Muscle layer of colon (tissue), 2 donors: ENCODE results near the gene ASPHD2.
"Not testable (repeated sequence)": the region's sequence is repeated elsewhere in the genome, so short reads cannot be mapped to it uniquely, and the experiment has no call there.

Source experiments
- H3K27ac ChIP-seq: one replicate; pipeline ENCODE4 v1.7.0; 2013; ENCODE audit warnings: low read depth, mild to moderate bottlenecking, low read length, moderate library complexity
- H3K27me3 ChIP-seq, 2 donors: one replicate each; pipeline ENCODE4 v1.7.0; 2013; ENCODE audit warnings: low read length in 2 of 2, mild to moderate bottlenecking in 2 of 2; ENCODE audit not compliant: insufficient read depth in 2 of 2, control insufficient read depth in 1 of 2
- H3K36me3 ChIP-seq: one replicate; pipeline ENCODE4 v1.7.0; 2013; ENCODE audit warnings: mild to moderate bottlenecking, low read length; ENCODE audit not compliant: insufficient read depth
- H3K4me1 ChIP-seq: one replicate; pipeline ENCODE4 v1.7.0; 2013; ENCODE audit warnings: mild to moderate bottlenecking, low read length; ENCODE audit not compliant: insufficient read depth
- H3K4me3 ChIP-seq, 2 donors: one replicate each; pipeline ENCODE4 v1.7.0; 2013; ENCODE audit warnings: low read length in 2 of 2, low read depth in 1 of 2, mild to moderate bottlenecking in 1 of 2, moderate library complexity in 1 of 2
- H3K9ac ChIP-seq: one replicate; pipeline ENCODE4 v1.7.0; 2013; ENCODE audit warnings: low read length
- H3K9me3 ChIP-seq: one replicate; pipeline ENCODE4 v1.7.0; 2013; ENCODE audit warnings: mild to moderate bottlenecking, low read length
- donor health status: abdominal sarcoma.
- donor health status: Adenocarcinoma of cecum.

The ASPHD2 gene

DNA sequence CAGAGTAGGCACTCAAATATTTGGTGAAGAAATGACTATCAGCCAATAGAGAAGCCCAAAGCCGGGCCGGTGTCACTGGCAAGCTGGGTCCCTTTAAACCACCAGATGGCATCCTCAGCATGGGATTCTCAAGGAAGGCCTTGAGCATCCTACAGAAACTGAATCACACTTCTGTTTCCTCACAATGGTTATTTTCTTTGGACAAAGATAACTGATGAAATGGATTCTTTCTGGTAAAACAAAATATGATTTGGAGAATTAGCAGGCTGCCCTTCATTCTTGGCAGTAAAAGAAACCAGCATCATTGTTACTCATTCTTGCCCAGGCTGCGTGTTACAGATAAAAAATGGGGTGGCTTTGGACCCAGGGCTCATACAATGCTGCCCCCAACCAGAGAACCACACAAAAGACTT lies 30.3 kb upstream of the ASPHD2 start:
- no peaks in the 10 kb centered on the region for H3K36me3 ChIP-seq
- no peaks in the 10 kb centered on the region for H3K27me3 ChIP-seq
- H3K9me3 ChIP-seq = no peaks in the 10 kb centered on the region
- no peak overlapping the region for H3K4me3 ChIP-seq
- H3K9ac ChIP-seq = no peak overlapping the region
- no peaks in the 10 kb centered on the region for H3K4me1 ChIP-seq
- no peak overlapping the region for H3K27ac ChIP-seq

DNA sequence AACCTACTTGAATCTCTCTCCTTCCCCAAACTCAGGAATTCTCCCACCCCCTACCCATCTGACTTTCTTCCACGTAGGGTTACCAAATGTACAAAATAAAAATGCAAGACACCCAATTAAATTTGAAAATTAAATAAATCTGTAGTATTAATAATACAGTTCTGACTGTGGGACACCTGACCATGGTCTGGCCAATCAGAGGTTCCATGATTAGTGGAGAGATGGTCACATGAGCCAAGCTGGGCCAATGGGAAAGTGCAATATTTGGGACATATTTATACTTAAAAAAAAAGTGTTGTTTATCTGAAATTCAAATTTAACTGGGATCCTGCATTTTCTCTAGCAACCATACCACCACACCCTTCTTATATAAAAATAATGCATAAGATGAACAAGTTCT lies 29.8 kb upstream of the ASPHD2 start:
- no peak overlapping the region for H3K27ac ChIP-seq
- no peaks in the 10 kb centered on the region for H3K36me3 ChIP-seq
- no peaks in the 10 kb centered on the region for H3K27me3 ChIP-seq
- no peak overlapping the region for H3K9ac ChIP-seq
- H3K9me3 ChIP-seq = no peaks in the 10 kb centered on the region
- no peak overlapping the region for H3K4me3 ChIP-seq
- no peaks in the 10 kb centered on the region for H3K4me1 ChIP-seq

DNA sequence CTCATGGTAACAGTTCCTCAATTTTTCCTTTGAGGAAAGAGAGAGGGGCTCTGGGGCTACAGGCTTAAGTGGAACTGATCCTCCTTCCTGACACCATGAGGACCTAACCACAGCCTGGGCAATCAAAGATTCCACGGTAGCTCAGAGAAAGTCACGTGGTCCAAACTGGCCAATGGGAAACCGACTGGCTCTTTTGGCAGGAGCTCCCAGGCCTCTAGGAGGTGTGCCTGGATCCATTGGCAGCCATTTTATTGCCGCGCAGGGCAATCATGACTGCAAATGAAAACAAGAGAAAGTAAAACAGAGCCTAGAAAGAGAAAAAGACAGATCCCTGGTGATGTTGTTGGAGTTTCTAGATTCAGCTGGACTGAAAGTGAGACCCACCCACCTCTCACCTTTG lies 27.3 kb upstream of the ASPHD2 start:
- H3K27me3 ChIP-seq = peaks cover 0 to 3% of the 10 kb centered on the region in 2 donors
- no peaks in the 10 kb centered on the region for H3K9me3 ChIP-seq
- H3K36me3 ChIP-seq = no peaks in the 10 kb centered on the region
- no peak overlapping the region for H3K27ac ChIP-seq
- H3K4me1 ChIP-seq = no peaks in the 10 kb centered on the region
- H3K4me3 ChIP-seq = no peak overlapping the region
- no peak overlapping the region for H3K9ac ChIP-seq

DNA sequence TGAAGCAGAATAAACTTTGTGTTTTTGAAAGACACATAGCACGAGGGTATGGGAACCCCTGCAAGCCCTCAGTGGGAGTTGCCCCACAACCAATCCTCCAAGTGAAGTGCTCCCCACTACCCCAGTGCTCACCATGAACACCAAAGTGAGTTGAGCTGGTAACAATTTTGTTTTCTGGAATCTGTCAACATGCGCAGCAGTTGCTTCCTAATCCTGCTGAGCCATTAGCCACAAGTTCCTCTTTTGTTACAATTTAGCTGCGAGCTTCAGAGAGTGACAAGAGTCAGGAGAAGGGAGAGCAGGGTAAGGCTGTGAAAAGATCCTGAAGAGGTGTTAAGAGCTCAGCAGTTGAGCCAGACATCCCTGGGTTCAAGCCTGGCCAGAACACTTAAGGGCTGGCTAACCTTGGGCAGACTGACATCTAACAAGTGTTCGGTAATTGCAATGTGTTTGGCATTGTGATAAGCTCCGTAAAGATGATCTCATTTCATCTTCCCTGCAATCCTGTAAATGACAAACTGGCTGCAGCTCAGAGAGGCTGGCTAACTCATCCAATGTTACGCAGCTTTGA lies 24.1 kb upstream of the ASPHD2 start:
- no peaks in the 10 kb centered on the region for H3K36me3 ChIP-seq
- no peaks in the 10 kb centered on the region for H3K4me1 ChIP-seq
- no peak overlapping the region for H3K9ac ChIP-seq
- H3K9me3 ChIP-seq = no peaks in the 10 kb centered on the region
- H3K27ac ChIP-seq = no peak overlapping the region
- peaks cover 0 to 3% of the 10 kb centered on the region in 2 donors for H3K27me3 ChIP-seq
- H3K4me3 ChIP-seq = no peak overlapping the region

DNA sequence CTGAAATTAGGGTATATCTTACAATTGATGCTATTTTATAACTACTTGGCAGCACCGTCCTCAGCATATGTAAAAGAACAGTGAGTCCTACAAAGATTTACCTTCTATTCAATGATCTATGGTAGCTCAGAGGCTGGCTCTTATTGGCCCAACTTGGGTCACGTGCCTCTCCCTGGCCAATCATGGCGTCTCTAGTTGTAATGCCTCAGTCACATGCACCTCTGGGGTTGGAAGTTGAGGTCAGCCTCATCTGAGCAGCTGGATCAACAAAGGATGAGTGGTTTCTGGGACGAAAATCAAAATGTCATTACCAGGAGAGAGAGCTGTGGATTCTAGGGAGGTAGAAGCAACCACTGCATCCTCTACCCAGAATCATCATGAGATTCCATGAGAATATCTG lies 22.9 kb upstream of the ASPHD2 start:
- no peaks in the 10 kb centered on the region for H3K36me3 ChIP-seq
- H3K9ac ChIP-seq = no peak overlapping the region
- no peaks in the 10 kb centered on the region for H3K4me1 ChIP-seq
- no peak overlapping the region for H3K27ac ChIP-seq
- H3K9me3 ChIP-seq = no peaks in the 10 kb centered on the region
- H3K27me3 ChIP-seq = peaks cover 0 to 3% of the 10 kb centered on the region in 2 donors
- no peak overlapping the region for H3K4me3 ChIP-seq

DNA sequence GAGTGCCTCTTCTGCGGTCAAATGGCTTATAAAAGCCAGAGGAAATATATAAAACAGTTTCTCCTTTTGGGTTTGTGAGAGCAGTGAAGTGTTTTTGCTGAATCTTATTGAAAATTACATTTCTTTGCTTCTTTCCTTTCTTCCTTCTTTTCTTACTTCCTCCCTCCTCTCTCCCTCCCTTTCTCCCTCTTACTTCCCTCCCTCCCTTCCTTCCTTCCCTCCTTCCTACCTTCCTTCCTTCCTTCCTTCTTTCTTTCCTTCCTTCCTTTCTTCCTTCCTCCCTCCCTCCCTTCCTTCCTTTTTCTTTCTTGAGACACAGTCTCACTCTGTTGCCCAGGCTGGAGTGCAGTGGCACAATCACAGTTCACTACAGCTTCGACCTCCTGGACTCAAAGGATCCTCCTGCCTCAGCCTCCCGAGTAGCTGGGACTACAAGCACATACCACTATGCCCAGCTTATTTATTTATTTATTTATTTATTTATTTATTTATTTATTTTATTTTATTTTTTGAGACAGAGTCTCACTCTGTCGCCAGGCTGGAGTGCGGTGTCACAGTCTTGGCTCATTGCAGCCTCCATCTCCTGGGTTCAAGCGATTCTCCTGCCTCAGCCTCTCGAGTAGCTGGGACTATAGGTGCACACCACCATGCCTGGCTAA lies 20.4 kb upstream of the ASPHD2 start:
- not testable (repeated sequence) for H3K27me3 ChIP-seq

DNA sequence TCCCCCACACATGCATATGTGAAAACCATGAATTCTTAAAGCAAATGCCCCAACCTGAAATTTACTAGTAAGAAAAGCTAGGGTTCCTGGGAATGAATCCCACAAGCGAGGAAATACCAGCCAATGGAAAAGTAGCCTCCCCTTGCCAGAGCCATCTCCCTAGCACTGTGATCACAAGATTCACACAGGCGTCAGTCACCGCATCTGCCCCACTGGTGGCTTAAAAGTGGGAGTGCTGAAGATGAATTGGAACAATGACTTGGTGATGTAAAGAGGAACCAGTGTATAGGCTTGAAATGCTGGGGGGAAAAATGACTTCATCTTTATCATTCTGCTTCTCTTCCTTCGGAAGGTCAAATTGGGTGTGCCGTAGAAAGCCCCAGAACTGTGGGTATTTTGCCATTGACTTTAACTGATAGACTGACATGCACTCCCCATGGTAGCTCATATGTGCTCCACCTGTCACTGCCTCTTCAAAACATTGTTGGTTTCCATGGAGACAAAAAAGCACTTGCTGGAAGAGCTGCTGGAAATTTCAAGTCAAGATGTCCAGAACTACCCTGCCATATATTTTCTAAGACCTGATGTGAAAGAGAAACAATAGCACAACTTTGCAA lies 19.2 kb upstream of the ASPHD2 start:
- Histone ChIP-seq H3K27me3 (peaks cover 0 to 3% of the 10 kb centered on the region in 2 donors), H3K4me3 (no peak overlapping the region), H3K36me3 (no peaks in the 10 kb centered on the region), H3K27ac (no peak overlapping the region), H3K9me3 (no peaks in the 10 kb centered on the region), H3K4me1 (no peaks in the 10 kb centered on the region), H3K9ac (no peak overlapping the region)

More for the DNA sequence above, 20.4 kb upstream of the ASPHD2 start:
- not testable (repeated sequence) for H3K4me3 ChIP-seq, H3K9me3 ChIP-seq, H3K27ac ChIP-seq, H3K9ac ChIP-seq, H3K4me1 ChIP-seq, H3K36me3 ChIP-seq

DNA sequence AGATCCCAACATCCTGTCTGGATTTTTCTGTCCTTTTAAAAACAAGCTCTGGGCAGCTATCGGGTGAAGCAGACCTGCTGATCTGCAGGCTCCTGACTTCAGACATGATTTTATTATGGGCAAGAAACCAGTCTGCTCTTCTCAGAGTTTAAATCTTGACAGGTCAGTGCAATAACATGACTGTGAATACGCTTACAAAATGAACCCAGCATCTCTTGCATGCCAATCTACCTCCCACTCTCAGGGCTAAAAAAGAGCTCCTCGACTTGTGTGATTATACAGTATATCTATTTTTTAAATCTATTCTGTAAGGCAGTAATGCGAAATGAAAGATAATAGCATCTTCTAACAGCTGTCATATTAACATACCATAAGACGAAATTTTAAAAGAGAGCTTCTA lies 18.7 kb upstream of the ASPHD2 start:
- Histone ChIP-seq H3K27ac (no peak overlapping the region), H3K9ac (no peak overlapping the region), H3K27me3 (peaks cover 0 to 3% of the 10 kb centered on the region in 2 donors), H3K36me3 (no peaks in the 10 kb centered on the region), H3K4me3 (no peak overlapping the region), H3K4me1 (no peaks in the 10 kb centered on the region), H3K9me3 (no peaks in the 10 kb centered on the region)

DNA sequence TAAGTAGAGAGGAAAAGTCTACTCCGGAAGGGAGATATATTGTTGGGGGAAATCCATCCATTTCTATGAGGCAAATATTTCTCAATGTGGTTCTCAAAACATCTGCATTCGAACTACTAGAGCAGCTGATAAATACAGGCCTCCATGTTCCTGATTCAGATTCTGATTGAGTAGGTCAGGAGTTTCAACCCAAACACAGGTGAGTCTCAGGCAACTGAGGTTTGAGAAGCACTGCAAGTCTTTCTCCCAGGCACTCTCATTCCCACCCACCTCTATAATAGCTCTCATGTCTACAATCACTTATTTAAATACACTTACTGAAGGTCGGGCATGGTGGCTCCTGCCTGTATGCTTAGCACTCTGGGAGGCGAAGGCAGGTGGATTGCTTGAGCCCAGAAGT lies 14.7 kb upstream of the ASPHD2 start:
- no peaks in the 10 kb centered on the region for H3K27me3 ChIP-seq

DNA sequence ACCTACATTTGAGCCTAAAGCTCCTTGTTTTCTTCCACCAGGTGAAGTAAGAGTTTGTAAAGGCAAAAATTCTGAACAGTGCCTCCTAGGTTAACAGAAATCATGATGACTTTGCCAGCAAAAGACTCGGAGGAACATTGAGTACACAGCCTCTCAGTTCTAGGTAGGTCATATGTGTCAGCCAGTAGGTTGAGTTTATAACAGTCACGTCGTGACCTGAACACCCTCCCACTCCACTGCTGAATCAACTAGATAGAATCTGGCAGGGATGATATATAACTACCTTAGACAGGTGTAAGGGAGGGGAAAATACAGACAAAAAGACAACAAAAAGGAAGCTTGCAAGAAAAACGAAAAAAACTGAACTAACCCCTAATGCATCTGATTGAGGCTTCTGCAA lies 12.8 kb upstream of the ASPHD2 start:
- peaks cover 44% of the 10 kb centered on the region for H3K4me1 ChIP-seq
- H3K9ac ChIP-seq = no peak overlapping the region
- no peak overlapping the region for H3K27ac ChIP-seq
- no peaks in the 10 kb centered on the region for H3K36me3 ChIP-seq
- no peak overlapping the region for H3K4me3 ChIP-seq
- H3K27me3 ChIP-seq = no peaks in the 10 kb centered on the region
- H3K9me3 ChIP-seq = no peaks in the 10 kb centered on the region

More for the DNA sequence above, 14.7 kb upstream of the ASPHD2 start:
- H3K36me3 ChIP-seq = no peaks in the 10 kb centered on the region
- peaks cover 37% of the 10 kb centered on the region for H3K4me1 ChIP-seq
- no peak overlapping the region for H3K9ac ChIP-seq
- no peak overlapping the region for H3K27ac ChIP-seq
- no peak overlapping the region for H3K4me3 ChIP-seq
- no peaks in the 10 kb centered on the region for H3K9me3 ChIP-seq

DNA sequence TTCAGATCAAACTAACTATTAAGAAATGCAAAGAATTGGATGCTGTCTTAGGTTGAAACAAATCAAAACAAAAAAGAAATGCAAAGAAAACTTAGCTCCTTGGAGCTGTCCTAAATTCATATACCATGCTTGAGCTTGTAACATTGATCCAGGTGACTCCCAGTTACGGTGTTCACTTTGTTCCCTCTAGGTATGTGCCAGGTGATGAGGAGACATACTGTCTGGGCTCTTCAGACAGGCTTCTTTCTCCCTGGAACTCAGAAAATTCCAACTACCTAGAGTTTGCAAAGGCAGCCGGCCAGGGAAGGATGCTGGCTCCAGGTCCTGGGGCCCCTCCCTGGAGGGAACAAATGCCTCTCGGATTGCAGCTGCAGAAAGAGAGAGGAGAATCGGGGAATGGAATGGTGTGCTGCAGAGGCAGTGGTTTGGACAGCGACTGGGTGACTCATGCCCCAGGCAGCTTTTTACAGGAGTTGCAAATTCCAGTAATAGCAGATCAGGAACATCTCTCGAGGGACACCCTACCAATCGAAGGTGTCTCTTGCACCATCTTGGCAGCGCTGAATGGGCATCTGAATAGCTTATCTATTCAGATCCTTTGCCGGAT lies 12.3 kb upstream of the ASPHD2 start:
- H3K4me1 ChIP-seq = peaks cover 44% of the 10 kb centered on the region
- H3K36me3 ChIP-seq = no peaks in the 10 kb centered on the region
- no peaks in the 10 kb centered on the region for H3K9me3 ChIP-seq
- H3K4me3 ChIP-seq = no peak overlapping the region
- no peak overlapping the region for H3K9ac ChIP-seq
- no peak overlapping the region for H3K27ac ChIP-seq
- H3K27me3 ChIP-seq = no peaks in the 10 kb centered on the region
